H9 (cell line): ENCODE measurements around the gene PLA2G4D. TPM values are rescaled to one million over a fixed set of nuclear protein-coding genes. Genes with fewer than 3 reads are reported as not detected.

Experiments used
- DNase-seq: peaks from one replicate; pipeline ENCODE4 v3.0.0-alpha.2; 2017
- H2AFZ ChIP-seq: one replicate; pipeline ENCODE4 v1.6.1; 2013; ENCODE audit warnings: mild to moderate bottlenecking, low read length, control low read depth, moderate library complexity
- H2AK5ac ChIP-seq: 2 replicates; pipeline ENCODE4 v1.6.1; 2013; ENCODE audit warnings: low read length, control low read depth, mixed read lengths; ENCODE audit not compliant: insufficient read length
- H2BK120ac ChIP-seq: one replicate; pipeline ENCODE4 v1.6.1; 2013; ENCODE audit warnings: low read depth, mild to moderate bottlenecking, low read length, control low read depth, inconsistent platforms; ENCODE audit not compliant: poor library complexity, severe bottlenecking
- H2BK12ac ChIP-seq: 2 replicates; pipeline ENCODE4 v1.6.1; 2013; ENCODE audit warnings: low read length, control low read depth, mixed read lengths, low read depth; ENCODE audit not compliant: insufficient read length
- H2BK15ac ChIP-seq: 2 replicates; pipeline ENCODE4 v1.6.1; 2013; ENCODE audit warnings: low read depth, low read length, control low read depth
- H2BK20ac ChIP-seq: one replicate; pipeline ENCODE4 v1.6.1; 2013; ENCODE audit warnings: low read depth, mild to moderate bottlenecking, low read length, control low read depth, inconsistent platforms; ENCODE audit not compliant: poor library complexity, severe bottlenecking
- H2BK5ac ChIP-seq: 2 replicates; pipeline ENCODE4 v1.6.1; 2013; ENCODE audit warnings: low read length, control low read depth, mixed read lengths; ENCODE audit not compliant: insufficient read length
- H3K14ac ChIP-seq: 2 replicates; pipeline ENCODE4 v1.6.1; 2013; ENCODE audit warnings: low read length, control low read depth; ENCODE audit not compliant: insufficient read depth
- H3K18ac ChIP-seq: 2 replicates; pipeline ENCODE4 v1.6.1; 2013; ENCODE audit warnings: low read depth, mild to moderate bottlenecking, mixed read lengths, low read length, control low read depth; ENCODE audit not compliant: insufficient read length
- H3K23ac ChIP-seq: 2 replicates; pipeline ENCODE4 v1.6.1; 2013; ENCODE audit warnings: low read length, control low read depth, mixed read lengths, low read depth; ENCODE audit not compliant: insufficient read length
- H3K23me2 ChIP-seq: 2 replicates; pipeline ENCODE4 v1.6.1; 2013; ENCODE audit warnings: low read depth, mild to moderate bottlenecking, mixed read lengths, low read length, control low read depth; ENCODE audit not compliant: insufficient read length, poor library complexity, severe bottlenecking
- H3K27ac ChIP-seq: 2 replicates; pipeline ENCODE4 v1.5.1; 2013; ENCODE audit warnings: low read length, control low read depth, mixed read lengths, low read depth; ENCODE audit not compliant: insufficient read length
- H3K27me3 ChIP-seq: 2 replicates; pipeline ENCODE4 v1.6.1; 2013; ENCODE audit warnings: low read length, control low read depth, inconsistent platforms; ENCODE audit not compliant: insufficient read depth
- H3K4ac ChIP-seq: 2 replicates; pipeline ENCODE4 v1.6.1; 2013; ENCODE audit warnings: low read depth, mild to moderate bottlenecking, control low read depth, inconsistent platforms, low read length, moderate library complexity
- H3K4me1 ChIP-seq: 2 replicates; pipeline ENCODE4 v1.6.1; 2013; ENCODE audit warnings: low read length, control low read depth, inconsistent platforms; ENCODE audit not compliant: insufficient read depth
- H3K4me2 ChIP-seq: 2 replicates; pipeline ENCODE4 v1.6.1; 2013; ENCODE audit warnings: low read length, control low read depth, mixed read lengths; ENCODE audit not compliant: insufficient read length, insufficient read depth
- H3K56ac ChIP-seq: 2 replicates; pipeline ENCODE4 v1.6.1; 2013; ENCODE audit warnings: low read depth, mild to moderate bottlenecking, mixed read lengths, low read length, control low read depth; ENCODE audit not compliant: insufficient read length
- H3K79me1 ChIP-seq: 2 replicates; pipeline ENCODE4 v1.6.1; 2013; ENCODE audit warnings: low read depth, mild to moderate bottlenecking, moderate library complexity, low read length, control low read depth, inconsistent platforms; ENCODE audit not compliant: insufficient read depth, poor library complexity, severe bottlenecking
- H3K79me2 ChIP-seq: 2 replicates; pipeline ENCODE4 v1.6.1; 2013; ENCODE audit warnings: low read length, control low read depth, inconsistent platforms; ENCODE audit not compliant: insufficient read depth
- H3K9ac ChIP-seq: 2 replicates; pipeline ENCODE4 v1.6.1; 2013; ENCODE audit warnings: low read length, control low read depth, mixed read lengths; ENCODE audit not compliant: insufficient read length; ENCODE audit errors: extremely low read depth
- H3K9me3 ChIP-seq: one replicate; pipeline ENCODE4 v1.6.1; 2013; ENCODE audit warnings: low read depth, low read length, inconsistent platforms; ENCODE audit not compliant: control insufficient read depth
- H3T11ph ChIP-seq: one replicate; pipeline ENCODE4 v1.6.1; 2013; ENCODE audit warnings: mild to moderate bottlenecking, low read length, control low read depth, inconsistent platforms
- H4K20me1 ChIP-seq: one replicate; pipeline ENCODE4 v1.6.1; 2013; ENCODE audit not compliant: control insufficient read depth, insufficient read length, insufficient read depth
- H4K5ac ChIP-seq: 2 replicates; pipeline ENCODE4 v1.6.1; 2013; ENCODE audit warnings: low read depth, mild to moderate bottlenecking, mixed read lengths, low read length, control low read depth; ENCODE audit not compliant: insufficient read length
- H4K8ac ChIP-seq: replicated peaks from 2 replicates; pipeline ENCODE4 v1.6.1; 2013; ENCODE audit warnings: low read length, control low read depth, mixed read lengths, low read depth; ENCODE audit not compliant: insufficient read length
- H4K91ac ChIP-seq: 2 replicates; pipeline ENCODE4 v1.6.1; 2013; ENCODE audit warnings: low read depth, mild to moderate bottlenecking, moderate library complexity, mixed read lengths, low read length, control low read depth; ENCODE audit not compliant: insufficient read length
- H3K27ac Mint-ChIP-seq, 3 experiments: 2 replicates in 2 of 3; 3 replicates in 1 of 3; pipeline ENCODE4 v1.8.0; 2020 to 2021; ENCODE audit warnings: mixed read lengths in 3 of 3, mild to moderate bottlenecking in 1 of 3, moderate library complexity in 1 of 3
- H3K27me3 Mint-ChIP-seq: 2 replicates; pipeline ENCODE4 v1.8.0; 2021; ENCODE audit warnings: low read depth, mild to moderate bottlenecking, moderate library complexity, mixed read lengths
- H3K36me3 Mint-ChIP-seq, 3 experiments: 2 replicates in 2 of 3; 3 replicates in 1 of 3; pipeline ENCODE4 v1.8.0; 2020 to 2021; ENCODE audit warnings: low read depth in 3 of 3, mixed read lengths in 3 of 3; ENCODE audit not compliant: insufficient read depth in 1 of 3
- H3K4me1 Mint-ChIP-seq, 2 experiments: 2 replicates each; pipeline ENCODE4 v1.8.0; 2020; ENCODE audit warnings: mixed read lengths in 2 of 2
- H3K4me3 Mint-ChIP-seq, 2 experiments: 2 replicates in 1 of 2; 3 replicates in 1 of 2; pipeline ENCODE4 v1.8.0; 2020 to 2021; ENCODE audit warnings: mild to moderate bottlenecking in 2 of 2, mixed read lengths in 2 of 2, moderate library complexity in 1 of 2
- H3K9me3 Mint-ChIP-seq, 2 experiments: 2 replicates in 1 of 2; 3 replicates in 1 of 2; pipeline ENCODE4 v1.8.0; 2020; ENCODE audit warnings: mild to moderate bottlenecking in 2 of 2, mixed read lengths in 2 of 2, moderate library complexity in 1 of 2
- WGBS: extraction: QIAGEN DNeasy Blood & Tissue Kit; methylation state at CpG from one replicate; pipeline ENCODE4 v1.1.7; 2013; ENCODE audit warnings: missing lambda C conversion rate, low lambda C conversion rate, mixed read lengths; ENCODE audit not compliant: insufficient read length; ENCODE audit errors: extremely low coverage; 5-methylcytosine and 5-hydroxymethylcytosine counted together
- total RNA-seq: library from RNA; stranded (reverse); gene quantifications from 2 replicates; pipeline ENCODE4 v1.2.1, GENCODE V29; 2021
- TF ChIP-seq, protein P1 (sequence below): fragments of 200-600 bp; sonication (generic); conservative IDR thresholded peaks from 3 replicates; pipeline ENCODE4 v1.8.0; 2021; ENCODE audit warnings: antibody characterized with exemption, mild to moderate bottlenecking

Gene PLA2G4D
- total RNA-seq, 1 experiment from 2014 or later = 0.33 TPM

DNA sequence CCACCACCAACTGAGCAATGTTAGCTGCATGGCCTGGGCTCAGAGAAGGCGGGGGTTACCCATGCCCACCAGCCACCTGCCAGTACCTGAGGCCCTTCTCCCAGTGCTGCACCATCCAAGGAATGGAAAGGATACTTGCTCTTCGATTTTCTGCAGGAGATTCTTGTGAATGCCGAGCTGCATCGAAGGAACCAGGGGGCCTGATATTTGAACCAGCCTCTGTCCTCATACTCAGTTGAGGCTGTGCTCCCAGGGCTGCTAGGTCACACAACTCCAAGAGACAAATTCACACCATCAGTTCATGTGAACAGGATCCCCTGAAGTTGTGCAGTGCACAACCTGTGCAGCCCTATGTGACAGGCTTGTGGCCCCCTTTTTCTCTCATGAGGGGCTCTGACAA lies 44.0 kb upstream of the PLA2G4D start:
- no peaks in the 10 kb centered on the region for H4K20me1 ChIP-seq
- Mint-ChIP-seq H3K4me3 (no peak overlapping the region), H3K36me3 (peaks cover 0 to 2% (median 0%) of the 10 kb centered on the region in 3 experiments; a peak in 1 of 7 replicates), H3K4me1 (peaks cover 0 to 2% of the 10 kb centered on the region in 2 experiments; a peak in 2 of 4 replicates), H3K27me3 (peaks cover 4% of the 10 kb centered on the region; the same call in 1 of the 2 replicates), H3K9me3 (peaks cover 9 to 11% of the 10 kb centered on the region in 2 experiments), H3K27ac (no peak overlapping the region)
- H4K8ac ChIP-seq = no peak overlapping the region
- no peak overlapping the region for H2BK20ac ChIP-seq
- no peak overlapping the region for H4K5ac ChIP-seq
- H3K18ac ChIP-seq = no peak overlapping the region
- TF ChIP-seq, protein P1, sequence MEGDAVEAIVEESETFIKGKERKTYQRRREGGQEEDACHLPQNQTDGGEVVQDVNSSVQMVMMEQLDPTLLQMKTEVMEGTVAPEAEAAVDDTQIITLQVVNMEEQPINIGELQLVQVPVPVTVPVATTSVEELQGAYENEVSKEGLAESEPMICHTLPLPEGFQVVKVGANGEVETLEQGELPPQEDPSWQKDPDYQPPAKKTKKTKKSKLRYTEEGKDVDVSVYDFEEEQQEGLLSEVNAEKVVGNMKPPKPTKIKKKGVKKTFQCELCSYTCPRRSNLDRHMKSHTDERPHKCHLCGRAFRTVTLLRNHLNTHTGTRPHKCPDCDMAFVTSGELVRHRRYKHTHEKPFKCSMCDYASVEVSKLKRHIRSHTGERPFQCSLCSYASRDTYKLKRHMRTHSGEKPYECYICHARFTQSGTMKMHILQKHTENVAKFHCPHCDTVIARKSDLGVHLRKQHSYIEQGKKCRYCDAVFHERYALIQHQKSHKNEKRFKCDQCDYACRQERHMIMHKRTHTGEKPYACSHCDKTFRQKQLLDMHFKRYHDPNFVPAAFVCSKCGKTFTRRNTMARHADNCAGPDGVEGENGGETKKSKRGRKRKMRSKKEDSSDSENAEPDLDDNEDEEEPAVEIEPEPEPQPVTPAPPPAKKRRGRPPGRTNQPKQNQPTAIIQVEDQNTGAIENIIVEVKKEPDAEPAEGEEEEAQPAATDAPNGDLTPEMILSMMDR = no peak
- no peak overlapping the region for H2BK15ac ChIP-seq
- H3K27ac ChIP-seq = no peak overlapping the region
- H3K27me3 ChIP-seq = no peaks in the 10 kb centered on the region
- no peak overlapping the region for H3K4ac ChIP-seq
- no peaks in the 10 kb centered on the region for H3K79me2 ChIP-seq
- H2BK120ac ChIP-seq = no peak overlapping the region
- DNase-seq = no peak
- no peak overlapping the region for H3K14ac ChIP-seq
- H2BK5ac ChIP-seq = no peak overlapping the region
- no peak overlapping the region for H2AFZ ChIP-seq
- H3K4me1 ChIP-seq = no peaks in the 10 kb centered on the region
- H3K79me1 ChIP-seq = no peaks in the 10 kb centered on the region
- H3K4me2 ChIP-seq = no peak overlapping the region
- no peak overlapping the region for H2AK5ac ChIP-seq
- H3K23me2 ChIP-seq = no peaks in the 10 kb centered on the region
- no peak overlapping the region for H4K91ac ChIP-seq
- WGBS = no CpG with 5 or more reads among the region's 4 CpGs
- H3K9ac ChIP-seq = no peak overlapping the region
- H2BK12ac ChIP-seq = no peak overlapping the region
- H3T11ph ChIP-seq = no peak overlapping the region
- H3K9me3 ChIP-seq = no peaks in the 10 kb centered on the region
- H3K56ac ChIP-seq = no peak overlapping the region
- no peak overlapping the region for H3K23ac ChIP-seq
